Mesothelial cell of epicardium (in vitro differentiated cells): ENCODE data around the gene FREY1. TPM values are rescaled to one million over a fixed set of nuclear protein-coding genes. Genes with fewer than 3 reads are reported as not detected.

ENCODE experiments used
- DNase-seq, 2 experiments: peaks; one replicate each; pipeline ENCODE4 v3.0.0; 2021; ENCODE audit warnings: low spot score in 2 of 2; ENCODE audit not compliant: unreplicated experiment in 2 of 2
- H3K27ac Mint-ChIP-seq: 2 replicates; pipeline ENCODE4 v1.8.0; 2021; ENCODE audit warnings: mixed read lengths
- H3K27me3 Mint-ChIP-seq: 2 replicates; pipeline ENCODE4 v1.8.0; 2021; ENCODE audit warnings: low read depth, mixed read lengths
- H3K36me3 Mint-ChIP-seq: 2 replicates; pipeline ENCODE4 v1.8.0; 2021; ENCODE audit warnings: mixed read lengths
- H3K4me1 Mint-ChIP-seq: 2 replicates; pipeline ENCODE4 v1.8.0; 2021; ENCODE audit warnings: mixed read lengths
- H3K4me3 Mint-ChIP-seq: 2 replicates; pipeline ENCODE4 v1.8.0; 2021; ENCODE audit warnings: mild to moderate bottlenecking, moderate library complexity, mixed read lengths
- H3K9me3 Mint-ChIP-seq: 2 replicates; pipeline ENCODE4 v1.8.0; 2021; ENCODE audit warnings: mixed read lengths
- CTCF ChIP-seq: fragments of 200-600 bp; sonication (generic); IDR thresholded peaks from one replicate; pipeline ENCODE4 v1.5.0; 2021; ENCODE audit warnings: antibody characterized with exemption; ENCODE audit not compliant: unreplicated experiment
- total RNA-seq: library from RNA; stranded (reverse); gene quantifications from 3 replicates; pipeline ENCODE4 v1.2.1, GENCODE V29; 2021

The FREY1 gene
- total RNA-seq, 1 donor from 2014 or later, result 3.9 TPM

GRCh38 chr11:45887587-45887986, 19.5 kb downstream of the FREY1 start:
- H3K27ac Mint-ChIP-seq, result no peak overlapping the region
- no peaks in the 10 kb centered on the region for H3K36me3 Mint-ChIP-seq
- peaks cover 3% of the 10 kb centered on the region for H3K4me1 Mint-ChIP-seq
- no peak for TF ChIP-seq CTCF
- DNase-seq, result no peak
- H3K9me3 Mint-ChIP-seq, result no peaks in the 10 kb centered on the region
- no peak overlapping the region for H3K4me3 Mint-ChIP-seq
- peaks cover 50% of the 10 kb centered on the region for H3K27me3 Mint-ChIP-seq

GRCh38 chr11:45886816-45887520, 20.1 kb downstream of the FREY1 start:
- no peak for DNase-seq
- Mint-ChIP-seq H3K9me3 (no peaks in the 10 kb centered on the region), H3K4me1 (peaks cover 3% of the 10 kb centered on the region), H3K36me3 (no peaks in the 10 kb centered on the region), H3K27ac (no peak overlapping the region), H3K27me3 (peaks cover 50% of the 10 kb centered on the region), H3K4me3 (peak overlapping the region; percentile 51)
- TF ChIP-seq CTCF, result no peak

GRCh38 chr11:45885921-45886721, 20.9 kb downstream of the FREY1 start:
- Mint-ChIP-seq H3K9me3 (no peaks in the 10 kb centered on the region), H3K4me1 (peaks cover 3% of the 10 kb centered on the region), H3K4me3 (peak overlapping the region; percentile 51), H3K27me3 (peaks cover 47% of the 10 kb centered on the region), H3K36me3 (no peaks in the 10 kb centered on the region), H3K27ac (no peak overlapping the region)
- no peak for DNase-seq
- no peak for TF ChIP-seq CTCF

- Mint-ChIP-seq H3K4me3 (peak within 1 kb of the TSS; percentile 70), H3K4me1 (peaks cover 3% of the 10 kb centered on the region), H3K27me3 (peaks cover 44% of the 10 kb centered on the region), H3K27ac (no peak within 1 kb of the TSS), H3K9me3 (no peaks in the 10 kb centered on the region), H3K36me3 (no peaks in the 10 kb centered on the region)
- no peak for TF ChIP-seq CTCF
- peak; percentile 45 to 74 for DNase-seq
Observed at GRCh38 chr11:45885274-45885920, 21.7 kb downstream of the FREY1 start, which contains the start of gene MAPK8IP1. TSS of gene MAPK8IP1 (plus strand) at chr11:45885651. CDS start at chr11:45885821, 170 bp downstream.

- DNase-seq, result no peak
- Mint-ChIP-seq H3K36me3 (peaks cover 1% of the 10 kb centered on the region), H3K4me1 (peaks cover 7% of the 10 kb centered on the region), H3K4me3 (peak overlapping the region; percentile 70), H3K9me3 (no peaks in the 10 kb centered on the region), H3K27me3 (peaks cover 37% of the 10 kb centered on the region), H3K27ac (no peak overlapping the region)
- TF ChIP-seq CTCF, result no peak
Observed at GRCh38 chr11:45884596-45885185, 22.4 kb downstream of the FREY1 start.
